ENCODE measurements around the gene SUMO3.

- TF ChIP-seq CTCF (IDR thresholded peaks at IDR 0.05) = no peak
- no peak for TF ChIP-seq POLR2A (IDR thresholded peaks at IDR 0.05)
- TF ChIP-seq POLR2AphosphoS5 (IDR thresholded peaks at IDR 0.05) = no peak
- TF ChIP-seq EP300 (IDR thresholded peaks at IDR 0.05; ENCODE audit: low read depth) = no peak
Measured at GRCh38 chr21:44805859-44806258, 12.0 kb downstream of the SUMO3 start.
